SU-DHL-6 (cell line): Measurements from ENCODE around the gene THRA.

Source experiments
- H2AFZ ChIP-seq: fragments of 200-600 bp; sonication (generic); 2 replicates; pipeline ENCODE4 v1.6.1; 2014; ENCODE audit warnings: low read depth, mild to moderate bottlenecking, moderate library complexity, mixed read lengths, antibody characterized with exemption, low read length; ENCODE audit not compliant: severe bottlenecking
- H3F3A ChIP-seq: fragments of 200-600 bp; shearing (Covaris generic); 2 replicates; pipeline ENCODE4 v1.6.0; 2016; ENCODE audit warnings: antibody characterized with exemption, mild to moderate bottlenecking; ENCODE audit not compliant: insufficient read depth
- H3K27ac ChIP-seq: fragments of 200-600 bp; sonication (generic); 2 replicates; pipeline ENCODE4 v1.5.1; 2016; ENCODE audit warnings: low read depth, mild to moderate bottlenecking, low read length, moderate library complexity, mixed read lengths
- H3K27me3 ChIP-seq: fragments of 200-600 bp; sonication (generic), shearing (Covaris generic); 2 replicates; pipeline ENCODE4 v1.6.0; 2014; ENCODE audit warnings: mild to moderate bottlenecking, low read length
- H3K36me3 ChIP-seq: fragments of 200-600 bp; sonication (generic); 2 replicates; pipeline ENCODE4 v1.6.1; 2014; ENCODE audit warnings: mild to moderate bottlenecking, low read length, mixed read lengths
- H3K4me2 ChIP-seq: fragments of 300-600, 200-600 bp; shearing (Covaris generic), sonication (generic); 2 replicates; pipeline ENCODE4 v1.6.0; 2014; ENCODE audit warnings: low read length, low read depth, mild to moderate bottlenecking; ENCODE audit not compliant: poor library complexity, severe bottlenecking
- H3K4me3 ChIP-seq: fragments of 200-600 bp; sonication (generic); 2 replicates; pipeline ENCODE4 v1.5.1; 2014; ENCODE audit warnings: antibody characterized with exemption, low read length, mild to moderate bottlenecking, mixed read lengths; ENCODE audit not compliant: insufficient read depth, poor library complexity, severe bottlenecking
- H3K79me2 ChIP-seq: fragments of 200-600 bp; sonication (generic); 2 replicates; pipeline ENCODE4 v1.6.1; 2014; ENCODE audit warnings: mild to moderate bottlenecking, low read length, moderate library complexity; ENCODE audit not compliant: insufficient read depth
- H3K9ac ChIP-seq: fragments of 200-600 bp; sonication (generic); 2 replicates; pipeline ENCODE4 v1.7.0; 2014; ENCODE audit warnings: mild to moderate bottlenecking, low read length
- H3K9me2 ChIP-seq: fragments of 200-600 bp; sonication (generic); replicated peaks from 2 replicates; pipeline ENCODE4 v1.6.1; 2014; ENCODE audit warnings: low read length; ENCODE audit not compliant: insufficient read depth
- H3K9me3 ChIP-seq: fragments of 200-600 bp; sonication (generic); 2 replicates; pipeline ENCODE4 v1.6.1; 2014; ENCODE audit warnings: low read length, mixed read lengths; ENCODE audit not compliant: insufficient read depth
- H4K20me1 ChIP-seq: fragments of 200-600 bp; sonication (generic); 2 replicates; pipeline ENCODE4 v1.6.1; 2014; ENCODE audit warnings: low read depth, mild to moderate bottlenecking, antibody characterized with exemption, low read length, moderate library complexity, mixed read lengths
- EZH2phosphoT487 ChIP-seq: fragments of 200-600 bp; sonication (generic), shearing (Covaris generic); conservative IDR thresholded peaks from 2 replicates; pipeline ENCODE4 v1.6.1; 2018; ENCODE audit warnings: mild to moderate bottlenecking, antibody characterized with exemption, low read length, moderate library complexity, mixed read lengths
- TF ChIP-seq, protein P1 (sequence below): fragments of 200-600 bp; sonication (generic); IDR thresholded peaks from one replicate; pipeline ENCODE4 v1.5.1; 2017; ENCODE audit warnings: antibody characterized with exemption, mild to moderate bottlenecking, low read length, moderate library complexity; ENCODE audit not compliant: insufficient read depth, poor library complexity, severe bottlenecking

Gene THRA

DNA sequence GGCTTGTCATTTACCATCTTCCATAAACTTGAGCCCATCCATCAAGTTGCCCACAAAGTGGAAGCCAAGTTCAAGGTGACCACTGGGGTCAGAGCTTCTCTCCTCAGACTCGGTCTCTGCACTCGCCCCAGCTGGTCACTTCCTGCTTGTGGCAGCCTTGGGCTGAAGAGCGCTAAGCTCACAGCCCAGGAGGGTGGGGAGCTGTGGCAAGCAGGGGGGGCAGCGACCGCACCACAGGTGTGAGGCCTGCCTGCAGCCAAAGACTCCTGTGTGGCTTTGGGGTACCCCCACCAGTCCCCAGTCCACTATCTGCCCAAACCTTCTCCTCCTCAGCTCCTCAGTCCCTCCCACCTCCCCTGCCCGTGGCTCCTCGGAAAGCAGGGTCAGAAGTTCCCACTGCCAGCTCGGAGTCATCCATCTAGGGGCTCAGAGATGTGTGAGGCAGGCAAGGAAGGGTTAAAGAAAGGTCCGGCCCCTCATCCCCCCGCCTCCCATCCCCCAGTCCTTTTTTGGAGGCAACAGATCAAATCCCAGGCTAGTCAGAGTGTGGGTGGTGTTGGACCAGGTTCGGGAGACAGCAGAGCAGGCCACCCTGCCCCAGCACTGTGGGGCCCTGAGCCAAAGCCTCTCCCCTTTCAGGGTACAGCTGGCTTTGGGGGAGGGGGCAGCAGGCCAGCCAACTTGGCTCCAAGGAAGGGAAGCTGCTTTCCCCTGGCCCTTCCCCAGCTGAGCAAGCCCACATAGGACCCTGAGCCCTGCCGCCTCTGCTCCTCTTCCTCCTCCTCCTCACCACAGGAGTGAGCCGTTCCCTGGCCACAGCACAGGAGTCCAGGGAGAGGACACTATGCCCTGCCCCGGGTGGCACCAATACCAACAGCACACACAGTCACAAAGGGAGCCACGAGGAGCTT is 44.3 kb upstream of the THRA start:
- Histone ChIP-seq H3K9me3 (no peaks in the 10 kb centered on the region), H3K4me2 (no peak overlapping the region), H4K20me1 (no peaks in the 10 kb centered on the region), H3K27ac (no peak overlapping the region), H3K9ac (no peak overlapping the region), H3K4me3 (no peak overlapping the region), H3K9me2 (no peaks in the 10 kb centered on the region), H3F3A (no peaks in the 10 kb centered on the region), H3K79me2 (no peaks in the 10 kb centered on the region), H3K36me3 (no peaks in the 10 kb centered on the region), H3K27me3 (no peaks in the 10 kb centered on the region), H2AFZ (no peak overlapping the region)
- TF ChIP-seq, protein P1, sequence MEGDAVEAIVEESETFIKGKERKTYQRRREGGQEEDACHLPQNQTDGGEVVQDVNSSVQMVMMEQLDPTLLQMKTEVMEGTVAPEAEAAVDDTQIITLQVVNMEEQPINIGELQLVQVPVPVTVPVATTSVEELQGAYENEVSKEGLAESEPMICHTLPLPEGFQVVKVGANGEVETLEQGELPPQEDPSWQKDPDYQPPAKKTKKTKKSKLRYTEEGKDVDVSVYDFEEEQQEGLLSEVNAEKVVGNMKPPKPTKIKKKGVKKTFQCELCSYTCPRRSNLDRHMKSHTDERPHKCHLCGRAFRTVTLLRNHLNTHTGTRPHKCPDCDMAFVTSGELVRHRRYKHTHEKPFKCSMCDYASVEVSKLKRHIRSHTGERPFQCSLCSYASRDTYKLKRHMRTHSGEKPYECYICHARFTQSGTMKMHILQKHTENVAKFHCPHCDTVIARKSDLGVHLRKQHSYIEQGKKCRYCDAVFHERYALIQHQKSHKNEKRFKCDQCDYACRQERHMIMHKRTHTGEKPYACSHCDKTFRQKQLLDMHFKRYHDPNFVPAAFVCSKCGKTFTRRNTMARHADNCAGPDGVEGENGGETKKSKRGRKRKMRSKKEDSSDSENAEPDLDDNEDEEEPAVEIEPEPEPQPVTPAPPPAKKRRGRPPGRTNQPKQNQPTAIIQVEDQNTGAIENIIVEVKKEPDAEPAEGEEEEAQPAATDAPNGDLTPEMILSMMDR, result no peak
- TF ChIP-seq EZH2phosphoT487, result no peak

GRCh38 chr17:40019140-40019991 is 43.4 kb upstream of the THRA start:
- Histone ChIP-seq H3K79me2 (no peaks in the 10 kb centered on the region), H3F3A (no peaks in the 10 kb centered on the region), H3K27ac (no peak overlapping the region), H3K9ac (no peak overlapping the region), H3K9me3 (no peaks in the 10 kb centered on the region), H3K4me3 (no peak overlapping the region), H2AFZ (no peak overlapping the region), H3K4me2 (no peak overlapping the region), H4K20me1 (no peaks in the 10 kb centered on the region), H3K27me3 (no peaks in the 10 kb centered on the region), H3K9me2 (no peaks in the 10 kb centered on the region), H3K36me3 (no peaks in the 10 kb centered on the region)
- TF ChIP-seq, protein P1, result no peak
- TF ChIP-seq EZH2phosphoT487, result no peak

GRCh38 chr17:40020146-40020545 is 42.6 kb upstream of the THRA start:
- Histone ChIP-seq H4K20me1 (no peaks in the 10 kb centered on the region), H2AFZ (no peak overlapping the region), H3K4me3 (no peak overlapping the region), H3K79me2 (no peaks in the 10 kb centered on the region), H3K36me3 (no peaks in the 10 kb centered on the region), H3K27me3 (no peaks in the 10 kb centered on the region), H3K9ac (no peak overlapping the region), H3F3A (no peaks in the 10 kb centered on the region), H3K4me2 (no peak overlapping the region), H3K27ac (no peak overlapping the region), H3K9me3 (no peaks in the 10 kb centered on the region), H3K9me2 (no peaks in the 10 kb centered on the region)
- TF ChIP-seq EZH2phosphoT487, result no peak
- TF ChIP-seq, protein P1, result no peak
